Cardiac muscle cell (in vitro differentiated cells and primary cell): Measurements from ENCODE around the gene DVL1. TPM values are rescaled to one million over a fixed set of nuclear protein-coding genes. Genes with fewer than 3 reads are reported as not detected.
A peak's percentile ranks its signal among the peaks of the same experiment; 100 is the strongest.

Experiments used
- DNase-seq, 2 donors: peaks; one replicate each; pipeline versions ENCODE4 v3.0.0 to v3.0.0-alpha.2; 2010 to 2017; ENCODE audit warnings: low read depth in 1 of 2, low spot score in 1 of 2
- H3K27ac ChIP-seq: fragments of 200-600 bp; sonication (generic); 2 replicates; pipeline ENCODE4 v1.5.1; 2016
- H3K27me3 ChIP-seq: fragments of 200-600 bp; sonication (generic); 2 replicates; pipeline ENCODE4 v1.6.0; 2016; ENCODE audit warnings: control low read depth
- H3K36me3 ChIP-seq: fragments of 200-600 bp; sonication (generic); 2 replicates; pipeline ENCODE4 v1.5.1; 2016; ENCODE audit warnings: control low read depth
- H3K4me1 ChIP-seq: fragments of 200-600 bp; sonication (generic); 2 replicates; pipeline ENCODE4 v1.8.1; 2017; ENCODE audit warnings: low read depth, mild to moderate bottlenecking, mixed run types
- H3K4me3 ChIP-seq: fragments of 200-600 bp; sonication (generic); 2 replicates; pipeline ENCODE4 v1.5.1; 2016; ENCODE audit warnings: mild to moderate bottlenecking
- H3K9me3 ChIP-seq: fragments of 200-600 bp; sonication (generic); 2 replicates; pipeline ENCODE4 v1.5.1; 2017; ENCODE audit warnings: low read depth, mild to moderate bottlenecking, control low read depth
- polyA plus RNA-seq: library from polyadenylated mRNA; unstranded; fragments of >200 nt; fragmentation: Nextera tagmentation; extraction: Ambion mirVana; gene quantifications from 2 replicates; pipeline ENCODE4 v1.2.1, GENCODE V29; 2016
- total RNA-seq: library from RNA; depleted of rRNA; stranded (reverse); fragments of >200 nt; gene quantifications from 2 replicates; pipeline ENCODE4 v1.2.3, GENCODE V29; 2016
- TF ChIP-seq, protein P1 (sequence below): IDR thresholded peaks from 2 replicates; pipeline ENCODE4 v1.5.1; 2012; ENCODE audit warnings: low read depth, mild to moderate bottlenecking, low read length

Gene DVL1
- total RNA-seq, result 78.1 and 105 TPM in 2 replicates
- polyA plus RNA-seq, result 29.1 and 49.2 TPM in 2 replicates

- DNase-seq, result peak; percentile 71 to 81
- Histone ChIP-seq H3K9me3 (no peaks in the 10 kb centered on the region), H3K4me1 (peaks cover 5% of the 10 kb centered on the region), H3K27me3 (peaks cover 1% of the 10 kb centered on the region), H3K4me3 (peak within 1 kb of the TSS; percentile 99), H3K27ac (peak within 1 kb of the TSS; percentile 98), H3K36me3 (no peaks in the 10 kb centered on the region)
- TF ChIP-seq, protein P1, sequence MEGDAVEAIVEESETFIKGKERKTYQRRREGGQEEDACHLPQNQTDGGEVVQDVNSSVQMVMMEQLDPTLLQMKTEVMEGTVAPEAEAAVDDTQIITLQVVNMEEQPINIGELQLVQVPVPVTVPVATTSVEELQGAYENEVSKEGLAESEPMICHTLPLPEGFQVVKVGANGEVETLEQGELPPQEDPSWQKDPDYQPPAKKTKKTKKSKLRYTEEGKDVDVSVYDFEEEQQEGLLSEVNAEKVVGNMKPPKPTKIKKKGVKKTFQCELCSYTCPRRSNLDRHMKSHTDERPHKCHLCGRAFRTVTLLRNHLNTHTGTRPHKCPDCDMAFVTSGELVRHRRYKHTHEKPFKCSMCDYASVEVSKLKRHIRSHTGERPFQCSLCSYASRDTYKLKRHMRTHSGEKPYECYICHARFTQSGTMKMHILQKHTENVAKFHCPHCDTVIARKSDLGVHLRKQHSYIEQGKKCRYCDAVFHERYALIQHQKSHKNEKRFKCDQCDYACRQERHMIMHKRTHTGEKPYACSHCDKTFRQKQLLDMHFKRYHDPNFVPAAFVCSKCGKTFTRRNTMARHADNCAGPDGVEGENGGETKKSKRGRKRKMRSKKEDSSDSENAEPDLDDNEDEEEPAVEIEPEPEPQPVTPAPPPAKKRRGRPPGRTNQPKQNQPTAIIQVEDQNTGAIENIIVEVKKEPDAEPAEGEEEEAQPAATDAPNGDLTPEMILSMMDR, result peak; percentile 45
Observed at GRCh38 chr1:1349256-1350012, at the start of gene DVL1. Gene DVL1 (minus strand): TSS chr1:1349418. CDS start chr1:1349065, 353 bp downstream.

DNA sequence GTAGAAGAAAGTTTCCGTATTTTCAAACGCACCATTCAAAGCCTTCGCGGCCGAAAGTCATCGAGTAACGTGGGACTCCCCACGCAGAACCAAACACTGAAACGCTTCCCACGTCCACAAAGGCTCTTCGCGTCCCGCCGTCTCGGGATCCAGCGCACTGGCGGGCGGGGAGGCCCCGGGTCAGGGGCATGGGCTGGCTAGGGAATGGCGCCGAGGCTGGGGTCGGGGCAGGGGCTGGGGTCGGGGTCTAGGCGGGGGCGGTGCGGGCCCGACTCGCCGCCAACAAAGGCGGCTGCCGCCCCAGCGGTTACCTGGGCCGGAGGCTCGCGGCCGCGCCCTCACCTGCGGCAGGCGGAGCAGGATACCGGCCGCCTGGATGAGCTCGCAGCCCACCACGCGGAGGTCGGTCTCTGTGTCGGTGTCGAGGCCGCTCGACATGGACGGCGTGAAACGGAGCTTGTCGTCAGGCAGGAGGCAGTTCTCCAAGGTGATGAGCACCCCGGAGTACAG is 49.5 kb upstream of the DVL1 start:
- no peaks in the 10 kb centered on the region for H3K9me3 ChIP-seq
- H3K4me3 ChIP-seq, result peak overlapping the region; percentile 91
- TF ChIP-seq, protein P1, result no peak
- H3K27me3 ChIP-seq, result no peaks in the 10 kb centered on the region
- no peak for DNase-seq
- H3K27ac ChIP-seq, result peak overlapping the region; percentile 87
- H3K36me3 ChIP-seq, result peaks cover 43% of the 10 kb centered on the region
- peaks cover 7% of the 10 kb centered on the region for H3K4me1 ChIP-seq

DNA sequence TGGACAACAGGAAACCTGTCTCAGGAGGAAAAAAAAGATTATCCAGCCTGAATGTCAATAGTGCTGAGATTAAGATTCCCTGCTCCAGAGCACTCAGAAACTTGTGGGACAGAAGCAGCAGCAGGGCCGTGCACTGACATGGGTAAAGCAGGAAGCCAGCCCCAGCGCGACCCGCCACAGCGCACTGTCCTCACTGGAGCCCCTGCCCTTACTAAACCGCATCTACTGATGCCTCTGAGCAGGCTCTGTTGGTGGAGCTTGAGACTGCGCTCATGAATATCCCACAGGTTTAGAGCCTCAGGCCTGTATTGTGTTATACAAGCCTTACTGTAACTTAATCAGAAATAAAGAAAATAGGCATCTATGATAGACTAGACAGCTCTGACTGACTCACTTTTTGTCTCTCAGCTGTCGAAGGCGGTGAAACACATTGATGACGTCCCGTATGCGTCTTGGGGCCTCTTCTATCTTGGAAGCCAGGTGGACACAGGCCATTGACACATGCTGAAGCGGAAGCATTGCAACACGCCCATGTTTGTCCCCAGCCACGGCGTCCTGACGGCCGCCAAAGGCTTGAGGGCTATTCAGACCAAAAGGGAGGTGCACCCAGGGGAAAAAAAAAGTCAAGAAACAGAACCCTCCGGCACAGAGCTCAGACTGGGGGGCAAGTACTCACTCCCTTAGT is 48.8 kb upstream of the DVL1 start:
- Histone ChIP-seq H3K9me3 (no peaks in the 10 kb centered on the region), H3K27ac (peak overlapping the region; percentile 87), H3K4me1 (peaks cover 7% of the 10 kb centered on the region), H3K27me3 (no peaks in the 10 kb centered on the region), H3K36me3 (peaks cover 48% of the 10 kb centered on the region), H3K4me3 (peak overlapping the region; percentile 91)
- TF ChIP-seq, protein P1, result no peak
- DNase-seq, result peak in 1 of 2 donors; percentile 48

GRCh38 chr1:1395166-1395565 is 45.9 kb upstream of the DVL1 start:
- no peaks in the 10 kb centered on the region for H3K27me3 ChIP-seq
- H3K27ac ChIP-seq, result peak overlapping the region; percentile 28
- TF ChIP-seq, protein P1, result no peak
- H3K4me1 ChIP-seq, result peaks cover 7% of the 10 kb centered on the region
- H3K9me3 ChIP-seq, result no peaks in the 10 kb centered on the region
- H3K4me3 ChIP-seq, result no peak overlapping the region
- DNase-seq, result no peak
- H3K36me3 ChIP-seq, result peaks cover 60% of the 10 kb centered on the region

GRCh38 chr1:1394116-1394515 is 44.9 kb upstream of the DVL1 start:
- peaks cover 7% of the 10 kb centered on the region for H3K4me1 ChIP-seq
- no peak overlapping the region for H3K4me3 ChIP-seq
- TF ChIP-seq, protein P1, result no peak
- no peak for DNase-seq
- H3K36me3 ChIP-seq, result peaks cover 68% of the 10 kb centered on the region
- H3K27ac ChIP-seq, result no peak overlapping the region
- H3K9me3 ChIP-seq, result no peaks in the 10 kb centered on the region
- H3K27me3 ChIP-seq, result no peaks in the 10 kb centered on the region
